Suppressor macrophage treated with lipopolysaccharide for 1 hour (primary cell): ENCODE data around the gene SLC14A1.
A peak's percentile ranks its signal among the peaks of the same experiment; 100 is the strongest.

Experiments used
- DNase-seq, 3 donors: peaks; one replicate each; pipeline ENCODE4 v3.0.0-alpha.2; 2020 to 2022

Gene SLC14A1

GRCh38 chr18:45723567-45724355, at the start of gene SLC14A1:
SLC14A1 (plus strand) TSS chr18:45724181; CDS start chr18:45730321, 6,140 bp downstream.
- DNase-seq = no peak

- no peak for DNase-seq
These were observed 46.6 kb upstream of the SLC14A1 start for GRCh38 chr18:45677276-45677807.

GRCh38 chr18:45678441-45678840, 45.5 kb upstream of the SLC14A1 start:
- no peak for DNase-seq

GRCh38 chr18:45678850-45679249, 45.1 kb upstream of the SLC14A1 start:
- no peak for DNase-seq

GRCh38 chr18:45680066-45680690, 43.8 kb upstream of the SLC14A1 start:
- peak in 2 of 3 donors; percentile 41 to 68 for DNase-seq

- DNase-seq = no peak
These were observed 41.8 kb upstream of the SLC14A1 start for GRCh38 chr18:45682181-45682580.

- no peak for DNase-seq
These were observed 39.5 kb upstream of the SLC14A1 start for GRCh38 chr18:45684341-45685115.

GRCh38 chr18:45686891-45687611, 36.9 kb upstream of the SLC14A1 start:
- peak; percentile 60 to 66 (median 61) for DNase-seq

- DNase-seq = no peak
These were observed 36.4 kb upstream of the SLC14A1 start for GRCh38 chr18:45687621-45688020.

- DNase-seq = no peak
These were observed 35.9 kb upstream of the SLC14A1 start for GRCh38 chr18:45688113-45688512.

- no peak for DNase-seq
These were observed 35.1 kb upstream of the SLC14A1 start for GRCh38 chr18:45688833-45689232.

- no peak for DNase-seq
These were observed 34.6 kb upstream of the SLC14A1 start for GRCh38 chr18:45689396-45689795.

- peak; percentile 81 to 87 (median 85) for DNase-seq
These were observed 32.8 kb upstream of the SLC14A1 start for GRCh38 chr18:45690975-45691815.

GRCh38 chr18:45691816-45692179, 32.2 kb upstream of the SLC14A1 start:
- no peak for DNase-seq

GRCh38 chr18:45702708-45703265, 21.2 kb upstream of the SLC14A1 start:
- no peak for DNase-seq

- no peak for DNase-seq
These were observed 15.2 kb upstream of the SLC14A1 start for GRCh38 chr18:45708831-45709230.

GRCh38 chr18:45712061-45712460, 11.9 kb upstream of the SLC14A1 start:
- DNase-seq = no peak

GRCh38 chr18:45713239-45713638, 10.7 kb upstream of the SLC14A1 start:
- DNase-seq = no peak

GRCh38 chr18:45715212-45715780, 8.7 kb upstream of the SLC14A1 start:
- DNase-seq = peak in 1 of 3 donors; percentile 10

- no peak for DNase-seq
These were observed 4.9 kb upstream of the SLC14A1 start for GRCh38 chr18:45719106-45719505.

- peak; percentile 79 to 87 (median 84) for DNase-seq
These were observed 1.1 kb upstream of the SLC14A1 start for GRCh38 chr18:45722899-45723298.
